CD4-positive, alpha-beta T cell (primary cell): ENCODE results near the gene CLEC20A. TPM values are rescaled to one million over a fixed set of nuclear protein-coding genes. Genes with fewer than 3 reads are reported as not detected.

ENCODE experiments used
- ATAC-seq: fragments of 200-7000 bp; cut with Tn5 transposase; one replicate; pipeline ENCODE4 v1.10.0; 2022; ENCODE audit warnings: mild to moderate bottlenecking; ENCODE audit not compliant: poor library complexity
- CTCF ChIA-PET: fragments of 350-600 bp; sonication (Branson Sonifier 250); formaldehyde crosslinking; loops from one replicate; lab custom pipeline; 2021; ENCODE audit warnings: antibody characterized with exemption, inconsistent platforms; lab: Charles Lee
- POLR2A ChIA-PET: fragments of 350-600 bp; sonication (Branson Sonifier 250); formaldehyde crosslinking; loops from one replicate; lab custom pipeline; 2021; ENCODE audit warnings: antibody characterized with exemption, inconsistent platforms; lab: Charles Lee
- DNase-seq, 14 experiments: peaks; one replicate each; pipeline ENCODE4 v3.0.0-alpha.2; 2013 to 2020; ENCODE audit warnings: mixed read lengths in 2 of 14
- H3K27ac ChIP-seq, 2 donors: one replicate each; pipeline versions ENCODE4 v1.5.1 to v1.7.0; 2013; ENCODE audit warnings: low read length in 2 of 2, low read depth in 1 of 2, mild to moderate bottlenecking in 1 of 2
- H3K27me3 ChIP-seq, 2 experiments: 1 replicate in 1 of 2; 2 replicates in 1 of 2; pipeline versions ENCODE4 v1.6.1 to v1.7.0; 2013; ENCODE audit warnings: low read length in 2 of 2, control low read depth in 1 of 2, mild to moderate bottlenecking in 1 of 2, moderate library complexity in 1 of 2; ENCODE audit not compliant: insufficient read depth in 2 of 2, control insufficient read depth in 1 of 2
- H3K36me3 ChIP-seq: one replicate; pipeline ENCODE4 v1.6.1; 2013; ENCODE audit warnings: low read length, control low read depth; ENCODE audit not compliant: insufficient read depth
- H3K4me1 ChIP-seq: one replicate; pipeline ENCODE4 v1.6.1; 2013; ENCODE audit warnings: low read length, control low read depth; ENCODE audit not compliant: insufficient read depth
- H3K4me3 ChIP-seq: one replicate; pipeline ENCODE4 v1.5.1; 2013; ENCODE audit warnings: mild to moderate bottlenecking, low read length, moderate library complexity
- H3K9me3 ChIP-seq, 2 experiments: 1 replicate in 1 of 2; 2 replicates in 1 of 2; pipeline versions ENCODE4 v1.6.1 to v1.7.0; 2013; ENCODE audit warnings: low read length in 2 of 2, mild to moderate bottlenecking in 2 of 2, control low read depth in 1 of 2, moderate library complexity in 1 of 2; ENCODE audit not compliant: control insufficient read depth in 1 of 2, insufficient read depth in 1 of 2
- H3K27ac Mint-ChIP-seq: one replicate; pipeline ENCODE4 v1.8.0; 2020; ENCODE audit warnings: mixed read lengths
- H3K27me3 Mint-ChIP-seq: one replicate; pipeline ENCODE4 v1.8.0; 2021; ENCODE audit warnings: mixed read lengths
- H3K36me3 Mint-ChIP-seq: one replicate; pipeline ENCODE4 v1.8.0; 2021; ENCODE audit warnings: low read depth, mixed read lengths
- H3K4me1 Mint-ChIP-seq: one replicate; pipeline ENCODE4 v1.8.0; 2021; ENCODE audit warnings: low read depth, mixed read lengths
- H3K4me3 Mint-ChIP-seq: one replicate; pipeline ENCODE4 v1.8.0; 2020; ENCODE audit warnings: mild to moderate bottlenecking, mixed read lengths
- H3K9me3 Mint-ChIP-seq: one replicate; pipeline ENCODE4 v1.8.0; 2020; ENCODE audit warnings: mixed read lengths
- CTCF ChIP-seq: fragments of 200-600 bp; IDR thresholded peaks from one replicate; pipeline ENCODE4 v1.8.0; 2022; ENCODE audit warnings: antibody characterized with exemption, mild to moderate bottlenecking
- intact Hi-C, 2 experiments: fragments of 100-400 bp; cut with DNase I in 1 of 2; cut with micrococcal nuclease in 1 of 2; formaldehyde crosslinking; loops; one replicate each; pipeline versions ENCODE4 v1.15.1 to v1.9.0; 2023 to 2025; cut with DNase I, micrococcal nuclease
- total RNA-seq, 174 experiments: library from RNA in 2 of 174; stranded (reverse) in 2 of 174; gene quantifications; one replicate each; pipeline ENCODE4 v1.2.3 and lab custom pipeline; 2021 to 2026

The CLEC20A gene
- total RNA-seq, 2 experiments from 2014 or later, result not detected

- H3K4me1 ChIP-seq, result no peaks in the 10 kb centered on the region
- H3K9me3 Mint-ChIP-seq, result no peaks in the 10 kb centered on the region
- ATAC-seq (no peak), DNase-seq (no peak)
- H3K36me3 ChIP-seq, result no peaks in the 10 kb centered on the region
- no peak overlapping the region for H3K27ac Mint-ChIP-seq
- no peaks in the 10 kb centered on the region for H3K27me3 ChIP-seq
- ChIA-PET POLR2A (no interaction called here), CTCF (no interaction called here)
- H3K36me3 Mint-ChIP-seq, result no peaks in the 10 kb centered on the region
- intact Hi-C loops, result no loop called here
- TF ChIP-seq CTCF, result no peak
- H3K4me3 Mint-ChIP-seq, result no peak overlapping the region
- H3K4me3 ChIP-seq, result no peak overlapping the region
- peaks cover 26% of the 10 kb centered on the region for H3K27me3 Mint-ChIP-seq
- H3K4me1 Mint-ChIP-seq, result no peaks in the 10 kb centered on the region
- no peak overlapping the region for H3K27ac ChIP-seq
- H3K9me3 ChIP-seq, result peaks cover 0 to 5% of the 10 kb centered on the region in 2 experiments
These were observed 8.4 kb downstream of the CLEC20A start for GRCh38 chr1:178488393-178488792.

- H3K36me3 Mint-ChIP-seq, result no peaks in the 10 kb centered on the region
- no peak for ATAC-seq
These were observed 9.6 kb downstream of the CLEC20A start for GRCh38 chr1:178487070-178487615.

GRCh38 chr1:178486100-178487069, 10.4 kb downstream of the CLEC20A start:
- Histone ChIP-seq H3K27me3 (peaks cover 0 to 2% of the 10 kb centered on the region in 2 experiments), H3K27ac (no peak overlapping the region), H3K4me3 (no peak overlapping the region), H3K4me1 (no peaks in the 10 kb centered on the region), H3K9me3 (peaks cover 0 to 5% of the 10 kb centered on the region in 2 experiments), H3K36me3 (no peaks in the 10 kb centered on the region)
- Mint-ChIP-seq H3K9me3 (no peaks in the 10 kb centered on the region), H3K4me1 (no peaks in the 10 kb centered on the region), H3K27ac (no peak overlapping the region), H3K4me3 (no peak overlapping the region), H3K36me3 (no peaks in the 10 kb centered on the region), H3K27me3 (peaks cover 26% of the 10 kb centered on the region)
- CTCF ChIA-PET, result no interaction called here
- TF ChIP-seq CTCF, result no peak
- intact Hi-C loops, result no loop called here
- no peak for DNase-seq
- no peak for ATAC-seq
- POLR2A ChIA-PET, result no interaction called here

More at GRCh38 chr1:178487070-178487615, 9.6 kb downstream of the CLEC20A start:
- Mint-ChIP-seq H3K27ac (no peak overlapping the region), H3K9me3 (no peaks in the 10 kb centered on the region), H3K4me1 (no peaks in the 10 kb centered on the region), H3K27me3 (peaks cover 26% of the 10 kb centered on the region), H3K4me3 (no peak overlapping the region)
- ChIA-PET POLR2A (no interaction called here), CTCF (no interaction called here)
- peaks cover 0 to 2% of the 10 kb centered on the region in 2 experiments for H3K27me3 ChIP-seq
- DNase-seq, result no peak
- no peak overlapping the region for H3K4me3 ChIP-seq
- H3K4me1 ChIP-seq, result no peaks in the 10 kb centered on the region
- H3K9me3 ChIP-seq, result peaks cover 0 to 5% of the 10 kb centered on the region in 2 experiments
- H3K27ac ChIP-seq, result no peak overlapping the region
- no peak for TF ChIP-seq CTCF
- H3K36me3 ChIP-seq, result no peaks in the 10 kb centered on the region
- intact Hi-C loops, result no loop called here
